T-helper 22 cell (primary cell): ENCODE data around the gene MCU.
"Not testable (repeated sequence)": the region's sequence is repeated elsewhere in the genome, so short reads cannot be mapped to it uniquely, and the experiment has no call there.

Experiments used
- DNase-seq: peaks from one replicate; pipeline ENCODE4 v3.0.0-alpha.2; 2020; ENCODE audit warnings: low read depth

MCU gene

GRCh38 chr10:72903941-72904446, 212.1 kb downstream of the MCU start:
- DNase-seq, result not testable (repeated sequence)

DNA sequence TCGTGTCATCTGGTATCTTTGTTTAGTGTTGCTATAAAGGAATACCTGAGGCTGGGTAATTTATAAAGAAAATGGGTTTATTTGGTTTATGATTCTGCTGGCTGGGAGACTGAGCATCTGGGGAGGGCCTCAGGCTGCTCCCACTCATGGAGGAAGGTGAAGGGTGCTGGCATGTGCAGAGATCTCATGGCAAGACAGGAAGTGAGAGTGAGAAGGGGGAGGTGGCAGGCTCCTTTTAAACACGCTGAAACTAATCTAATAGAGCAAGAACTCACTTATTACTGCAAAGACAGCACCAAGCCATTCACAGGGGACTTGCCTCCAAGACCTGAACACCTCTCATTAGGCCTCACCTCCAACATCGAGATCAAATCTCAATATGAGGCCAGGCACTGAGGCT, 212.9 kb downstream of the MCU start:
- no peak for DNase-seq

GRCh38 chr10:72906446-72906845, 214.5 kb downstream of the MCU start:
- no peak for DNase-seq

- no peak for DNase-seq
Observed at GRCh38 chr10:72910705-72911104, 218.8 kb downstream of the MCU start.

GRCh38 chr10:72911758-72912157, 219.8 kb downstream of the MCU start:
- no peak for DNase-seq

DNA sequence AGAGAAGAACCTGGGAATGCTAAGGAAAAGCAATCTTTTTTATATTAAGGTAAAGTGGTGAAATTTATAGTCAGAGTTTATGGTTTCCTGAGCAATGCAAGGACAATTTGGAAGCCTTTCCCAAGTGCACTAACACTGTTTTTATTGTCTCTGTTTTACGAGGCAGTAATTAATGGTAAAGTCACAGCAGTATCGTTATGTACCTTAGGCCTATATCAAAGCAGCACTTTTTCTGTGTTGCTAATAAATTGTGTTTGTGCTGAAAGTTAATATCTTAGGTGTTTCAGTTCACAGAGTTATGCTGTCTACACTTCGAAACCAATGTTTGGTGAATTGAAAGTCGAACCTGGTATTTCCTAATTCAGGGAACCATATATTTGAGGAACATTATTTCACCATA, 220.8 kb downstream of the MCU start:
- DNase-seq, result no peak

DNA sequence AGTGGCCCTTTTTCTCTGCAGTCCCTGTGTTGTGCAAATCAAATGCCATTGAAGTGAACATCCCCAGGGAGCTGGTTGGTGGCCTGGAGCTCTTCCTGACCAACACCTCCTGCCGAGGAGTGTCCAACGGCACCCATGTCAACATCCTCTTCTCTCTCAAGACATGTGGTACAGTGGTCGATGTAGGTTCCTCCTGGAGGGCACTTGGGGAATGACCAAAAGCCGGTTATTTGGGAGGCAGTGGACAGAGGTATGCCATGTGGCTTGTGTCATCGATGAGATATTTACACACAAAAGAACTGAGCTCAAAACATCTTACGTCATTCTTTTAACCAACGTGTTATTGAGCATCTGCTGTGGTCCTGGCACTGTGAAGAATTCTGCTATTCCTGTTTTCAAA, 221.3 kb downstream of the MCU start:
- no peak for DNase-seq

GRCh38 chr10:72917201-72917600, 225.3 kb downstream of the MCU start:
- DNase-seq, result not testable (repeated sequence)

GRCh38 chr10:72917803-72918332, 225.9 kb downstream of the MCU start:
- not testable (repeated sequence) for DNase-seq

- DNase-seq, result no peak
Observed at GRCh38 chr10:72918352-72918751, 226.4 kb downstream of the MCU start.

- DNase-seq, result not testable (repeated sequence)
Observed at GRCh38 chr10:72921147-72921683, 229.3 kb downstream of the MCU start.

DNA sequence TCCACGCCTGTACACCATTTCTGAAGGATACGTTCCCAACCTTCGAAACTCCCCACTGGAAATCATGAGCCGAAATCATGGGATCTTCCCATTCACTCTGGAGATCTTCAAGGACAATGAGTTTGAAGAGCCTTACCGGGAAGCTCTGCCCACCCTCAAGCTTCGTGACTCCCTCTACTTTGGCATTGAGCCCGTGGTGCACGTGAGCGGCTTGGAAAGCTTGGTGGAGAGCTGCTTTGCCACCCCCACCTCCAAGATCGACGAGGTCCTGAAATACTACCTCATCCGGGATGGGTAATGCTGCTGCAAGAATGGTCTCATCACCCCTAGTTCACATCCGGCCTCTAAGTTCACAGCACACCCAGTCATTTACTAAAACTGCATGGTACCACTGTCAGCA, 232.4 kb downstream of the MCU start:
- no peak for DNase-seq

GRCh38 chr10:72925951-72926465, 234.1 kb downstream of the MCU start:
- no peak for DNase-seq

GRCh38 chr10:72927485-72927884, 235.5 kb downstream of the MCU start:
- DNase-seq, result no peak

DNA sequence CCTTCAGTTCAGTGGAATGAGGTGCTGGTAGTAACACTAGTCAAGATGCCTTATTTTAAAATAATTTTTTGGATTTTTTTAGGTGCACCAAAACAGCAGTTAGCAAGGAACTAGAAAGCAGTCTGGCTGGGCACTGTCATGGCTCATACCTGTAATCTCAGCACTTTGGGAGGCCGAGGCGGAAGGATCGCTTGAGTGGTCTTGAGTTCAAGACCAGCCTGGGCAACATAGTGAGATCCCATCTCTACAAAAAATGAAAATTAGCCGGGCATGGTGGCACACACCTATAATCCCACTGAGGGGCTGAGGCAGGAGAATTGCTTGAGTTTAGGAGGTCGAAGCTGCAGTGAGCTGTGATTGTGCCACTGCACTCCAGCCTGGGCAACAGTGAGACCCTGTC, 236.9 kb downstream of the MCU start:
- no peak for DNase-seq

DNA sequence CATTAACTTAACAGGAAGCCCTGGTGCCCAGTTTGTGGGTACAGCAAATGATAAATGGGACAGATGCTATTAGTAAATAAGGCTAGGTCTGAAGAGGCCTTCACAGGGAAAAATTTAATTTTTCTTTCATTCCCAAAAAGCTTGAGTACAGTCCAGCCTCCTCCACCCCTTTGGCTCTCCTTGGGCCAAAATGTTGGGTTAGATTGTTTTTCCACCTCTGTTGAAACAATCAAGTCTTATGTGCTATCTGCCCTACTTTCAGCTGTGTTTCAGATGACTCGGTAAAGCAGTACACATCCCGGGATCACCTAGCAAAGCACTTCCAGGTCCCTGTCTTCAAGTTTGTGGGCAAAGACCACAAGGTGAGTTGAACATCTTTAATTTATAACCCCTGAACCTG, 238.3 kb downstream of the MCU start:
- no peak for DNase-seq

GRCh38 chr10:72932259-72933015, 240.5 kb downstream of the MCU start:
- no peak for DNase-seq

DNA sequence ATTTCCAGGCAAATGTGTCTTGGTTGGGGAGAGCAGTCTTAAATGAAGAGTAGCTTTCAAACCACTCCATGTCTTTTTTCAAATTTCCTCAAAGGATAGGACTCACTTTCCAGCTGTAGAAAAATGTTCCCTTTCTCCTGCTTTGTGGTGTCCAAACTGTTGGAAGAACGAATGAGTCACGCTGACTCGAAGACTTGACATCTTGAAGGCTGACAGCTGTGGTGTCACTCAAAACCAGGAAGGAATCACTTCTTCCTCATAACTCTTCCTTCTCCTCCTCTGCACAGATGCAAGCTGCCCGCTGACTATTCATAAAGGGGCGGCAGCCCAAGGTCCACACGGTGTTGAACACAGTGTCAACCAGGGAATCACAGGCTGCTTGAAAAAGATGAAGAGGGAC, 243.4 kb downstream of the MCU start:
- no peak for DNase-seq
